ENCODE measurements around the gene PSMD11.

- no peak for TF ChIP-seq CTCF (IDR thresholded peaks at IDR 0.05)
- TF ChIP-seq BHLHE40 (IDR thresholded peaks at IDR 0.05; ENCODE audit: low read depth, low read length) = no peak
- no peak for TF ChIP-seq MAX (IDR thresholded peaks at IDR 0.05)
- no peak for TF ChIP-seq EP300 (IDR thresholded peaks at IDR 0.05)
- TF ChIP-seq POLR2A (IDR thresholded peaks at IDR 0.05; ENCODE audit: low read length) = no peak
- TF ChIP-seq SREBF2 (IDR thresholded peaks at IDR 0.05) = no peak
- TF ChIP-seq GATA3 (IDR thresholded peaks at IDR 0.05; ENCODE audit: borderline replicate concordance) = no peak
- no peak for TF ChIP-seq USF2 (IDR thresholded peaks at IDR 0.05)
Measured at GRCh38 chr17:32481193-32481592, 36.9 kb downstream of the PSMD11 start.

All from A549 (cell line).